Activated T-cell treated with anti-CD3 and anti-CD28 coated beads, Interleukin-2, amount 50 U/mL, for 24 hours (primary cell): ENCODE data around the gene SYNJ1.
A peak's percentile ranks its signal among the peaks of the same experiment; 100 is the strongest.
"Not testable (repeated sequence)": the region's sequence is repeated elsewhere in the genome, so short reads cannot be mapped to it uniquely, and the experiment has no call there.

ENCODE experiments used
- DNase-seq: peaks from one replicate; pipeline ENCODE4 v3.0.0-alpha.2; 2020
- H3K27ac Mint-ChIP-seq: 2 replicates; pipeline ENCODE4 v1.8.0; 2020; ENCODE audit warnings: mild to moderate bottlenecking, mixed read lengths
- H3K27me3 Mint-ChIP-seq: 2 replicates; pipeline ENCODE4 v1.8.0; 2020; ENCODE audit warnings: mixed read lengths
- H3K36me3 Mint-ChIP-seq: 2 replicates; pipeline ENCODE4 v1.8.0; 2020; ENCODE audit warnings: low read depth, mixed read lengths
- H3K4me1 Mint-ChIP-seq: 2 replicates; pipeline ENCODE4 v1.8.0; 2020; ENCODE audit warnings: low read depth, mixed read lengths
- H3K4me3 Mint-ChIP-seq: 2 replicates; pipeline ENCODE4 v1.8.0; 2020; ENCODE audit warnings: mild to moderate bottlenecking, moderate library complexity, mixed read lengths
- H3K9me3 Mint-ChIP-seq: 2 replicates; pipeline ENCODE4 v1.8.0; 2020; ENCODE audit warnings: mixed read lengths

Gene SYNJ1

DNA sequence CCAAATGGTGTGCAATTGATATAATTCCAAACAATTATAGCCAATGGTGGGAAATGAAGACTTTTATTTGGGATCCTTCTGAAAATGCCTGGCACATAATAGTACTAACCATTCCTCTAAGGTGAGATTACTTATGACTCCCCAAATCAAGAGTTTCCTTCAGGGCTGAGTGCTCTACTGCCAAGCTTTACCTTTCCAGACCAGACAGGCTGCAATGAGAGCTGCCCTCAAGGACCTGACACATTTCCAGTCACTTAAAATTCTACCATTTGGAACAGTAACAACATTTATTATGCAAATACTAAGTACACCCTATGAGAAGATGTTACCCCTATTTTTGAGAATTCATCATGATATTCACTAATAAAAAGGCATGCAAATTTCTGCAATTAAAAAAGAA, 22.6 kb upstream of the SYNJ1 start:
- H3K4me3 Mint-ChIP-seq, result no peak overlapping the region
- no peaks in the 10 kb centered on the region for H3K9me3 Mint-ChIP-seq
- peaks cover 64% of the 10 kb centered on the region for H3K4me1 Mint-ChIP-seq
- DNase-seq, result no peak
- no peaks in the 10 kb centered on the region for H3K27me3 Mint-ChIP-seq
- H3K36me3 Mint-ChIP-seq, result peaks cover 100% of the 10 kb centered on the region
- peak overlapping the region; percentile 92 for H3K27ac Mint-ChIP-seq

DNA sequence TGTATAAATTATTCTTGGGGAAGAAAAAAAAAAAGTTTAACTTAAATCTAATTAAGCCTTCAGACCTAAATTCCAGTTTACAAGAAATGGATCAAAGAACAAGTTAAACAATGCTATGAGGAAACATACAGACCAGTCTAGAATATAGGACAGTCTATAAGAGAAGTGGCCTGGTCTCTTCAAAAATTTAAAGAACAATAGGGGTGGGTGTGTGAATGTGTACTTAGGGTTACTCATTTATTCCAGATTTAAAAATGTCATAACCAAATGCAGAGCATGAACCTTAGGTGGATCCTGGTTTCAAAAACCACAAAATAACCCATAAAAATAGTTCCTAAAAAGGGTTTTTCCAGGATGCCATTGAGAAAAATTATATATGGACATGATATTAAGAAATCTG, 21.8 kb upstream of the SYNJ1 start:
- Mint-ChIP-seq H3K4me1 (peaks cover 65% of the 10 kb centered on the region), H3K4me3 (no peak overlapping the region), H3K9me3 (no peaks in the 10 kb centered on the region), H3K36me3 (peaks cover 100% of the 10 kb centered on the region), H3K27ac (peak overlapping the region; percentile 92), H3K27me3 (no peaks in the 10 kb centered on the region)
- DNase-seq, result no peak

GRCh38 chr21:32748529-32748928, 20.7 kb upstream of the SYNJ1 start:
- no peak for DNase-seq
- Mint-ChIP-seq H3K4me3 (no peak overlapping the region), H3K4me1 (peaks cover 58% of the 10 kb centered on the region), H3K36me3 (peaks cover 100% of the 10 kb centered on the region), H3K27me3 (no peaks in the 10 kb centered on the region), H3K27ac (peak overlapping the region; percentile 85), H3K9me3 (no peaks in the 10 kb centered on the region)

GRCh38 chr21:32747396-32747795, 19.6 kb upstream of the SYNJ1 start:
- no peak for DNase-seq

DNA sequence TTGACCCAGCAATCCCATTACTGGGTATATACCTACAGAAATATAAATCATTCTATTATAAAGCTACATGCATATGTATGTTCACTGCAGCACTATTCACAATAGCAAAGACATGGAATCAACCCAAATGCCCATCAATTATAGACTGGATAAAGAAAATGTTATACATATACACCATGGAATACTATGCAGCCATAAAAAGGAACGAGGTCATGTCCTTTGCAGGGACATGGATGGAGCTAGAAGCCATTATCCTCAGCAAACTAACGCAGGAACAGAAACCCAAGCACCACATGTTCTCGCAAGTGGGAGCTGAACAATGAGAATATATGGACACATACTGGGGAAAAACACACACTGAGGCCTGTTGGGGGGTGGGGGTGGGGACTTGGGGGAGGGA, 18.9 kb upstream of the SYNJ1 start:
- Mint-ChIP-seq H3K4me1 (peaks cover 53% of the 10 kb centered on the region), H3K36me3 (peaks cover 100% of the 10 kb centered on the region)
- not testable (repeated sequence) for H3K27ac Mint-ChIP-seq, DNase-seq, H3K27me3 Mint-ChIP-seq, H3K9me3 Mint-ChIP-seq, H3K4me3 Mint-ChIP-seq

More at GRCh38 chr21:32747396-32747795, 19.6 kb upstream of the SYNJ1 start:
- H3K4me1 Mint-ChIP-seq, result peaks cover 57% of the 10 kb centered on the region
- no peak overlapping the region for H3K4me3 Mint-ChIP-seq
- H3K27ac Mint-ChIP-seq, result peak overlapping the region; percentile 78
- H3K36me3 Mint-ChIP-seq, result peaks cover 100% of the 10 kb centered on the region
- no peaks in the 10 kb centered on the region for H3K9me3 Mint-ChIP-seq
- H3K27me3 Mint-ChIP-seq, result no peaks in the 10 kb centered on the region

- Mint-ChIP-seq H3K36me3 (peaks cover 95% of the 10 kb centered on the region), H3K4me3 (no peak overlapping the region), H3K27ac (peak overlapping the region; percentile 6)
Observed at GRCh38 chr21:32742396-32742795, 14.6 kb upstream of the SYNJ1 start.

GRCh38 chr21:32741336-32741735, 13.5 kb upstream of the SYNJ1 start:
- no peaks in the 10 kb centered on the region for H3K27me3 Mint-ChIP-seq
- H3K4me1 Mint-ChIP-seq, result peaks cover 25% of the 10 kb centered on the region
- peaks cover 95% of the 10 kb centered on the region for H3K36me3 Mint-ChIP-seq
- no peak for DNase-seq
- H3K4me3 Mint-ChIP-seq, result no peak overlapping the region
- H3K9me3 Mint-ChIP-seq, result no peaks in the 10 kb centered on the region
- H3K27ac Mint-ChIP-seq, result peak overlapping the region; percentile 51

More at GRCh38 chr21:32742396-32742795, 14.6 kb upstream of the SYNJ1 start:
- no peak for DNase-seq
- Mint-ChIP-seq H3K27me3 (no peaks in the 10 kb centered on the region), H3K9me3 (no peaks in the 10 kb centered on the region), H3K4me1 (peaks cover 32% of the 10 kb centered on the region)

GRCh38 chr21:32739946-32740345, 12.1 kb upstream of the SYNJ1 start:
- Mint-ChIP-seq H3K4me1 (peaks cover 31% of the 10 kb centered on the region), H3K27me3 (no peaks in the 10 kb centered on the region), H3K36me3 (peaks cover 95% of the 10 kb centered on the region), H3K27ac (peak overlapping the region; percentile 23), H3K4me3 (no peak overlapping the region), H3K9me3 (no peaks in the 10 kb centered on the region)
- DNase-seq, result no peak

- H3K27ac Mint-ChIP-seq, H3K27me3 Mint-ChIP-seq, H3K9me3 Mint-ChIP-seq, DNase-seq, H3K4me3 Mint-ChIP-seq: not testable (repeated sequence)
- Mint-ChIP-seq H3K4me1 (peaks cover 62% of the 10 kb centered on the region), H3K36me3 (peaks cover 93% of the 10 kb centered on the region)
Observed at GRCh38 chr21:32736083-32736482, 8.3 kb upstream of the SYNJ1 start.

GRCh38 chr21:32735524-32735923, 7.7 kb upstream of the SYNJ1 start:
- Mint-ChIP-seq H3K4me1 (peaks cover 64% of the 10 kb centered on the region), H3K9me3 (peaks cover 6% of the 10 kb centered on the region), H3K27ac (peak overlapping the region; percentile 89), H3K4me3 (peak overlapping the region; percentile 24), H3K27me3 (no peaks in the 10 kb centered on the region), H3K36me3 (peaks cover 87% of the 10 kb centered on the region)
- no peak for DNase-seq

- H3K4me3 Mint-ChIP-seq, result peak overlapping the region; percentile 31
- no peak for DNase-seq
- peak overlapping the region; percentile 77 for H3K27ac Mint-ChIP-seq
- H3K36me3 Mint-ChIP-seq, result peaks cover 76% of the 10 kb centered on the region
- H3K4me1 Mint-ChIP-seq, result peaks cover 71% of the 10 kb centered on the region
- H3K9me3 Mint-ChIP-seq, result peaks cover 6% of the 10 kb centered on the region
- no peaks in the 10 kb centered on the region for H3K27me3 Mint-ChIP-seq
Observed at GRCh38 chr21:32733990-32734613, 6.3 kb upstream of the SYNJ1 start.

GRCh38 chr21:32733356-32733755, 5.5 kb upstream of the SYNJ1 start:
- Mint-ChIP-seq H3K9me3 (peaks cover 6% of the 10 kb centered on the region), H3K4me3 (no peak overlapping the region), H3K27me3 (no peaks in the 10 kb centered on the region), H3K36me3 (peaks cover 68% of the 10 kb centered on the region), H3K4me1 (peaks cover 73% of the 10 kb centered on the region), H3K27ac (peak overlapping the region; percentile 56)
- peak; percentile 40 for DNase-seq

DNA sequence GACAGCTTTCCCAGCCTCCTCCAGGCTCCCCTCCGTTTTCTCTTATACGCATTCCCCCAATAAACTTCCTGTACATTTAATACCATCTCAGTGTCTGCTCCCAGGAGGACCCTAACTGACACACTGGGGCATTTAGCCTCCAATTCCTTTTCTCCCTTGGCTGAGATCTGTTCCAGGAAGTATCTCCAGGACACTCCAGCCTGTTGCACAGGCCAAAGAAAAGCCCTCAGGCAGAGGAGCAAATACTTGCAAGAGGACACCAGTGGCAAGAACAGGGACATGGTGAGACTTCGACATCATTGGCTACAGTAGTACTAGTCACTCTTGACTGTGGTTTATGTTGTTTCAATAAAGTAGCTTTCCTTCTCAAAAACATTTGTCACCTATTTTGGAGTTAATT, 4.7 kb upstream of the SYNJ1 start:
- Mint-ChIP-seq H3K9me3 (peaks cover 6% of the 10 kb centered on the region), H3K4me1 (peaks cover 76% of the 10 kb centered on the region), H3K27me3 (no peaks in the 10 kb centered on the region), H3K36me3 (peaks cover 64% of the 10 kb centered on the region), H3K4me3 (peak overlapping the region; percentile 9), H3K27ac (peak overlapping the region; percentile 37)
- no peak for DNase-seq

GRCh38 chr21:32728848-32729247, 1.0 kb upstream of the SYNJ1 start:
- DNase-seq, result no peak
- peak overlapping the region; percentile 95 for H3K27ac Mint-ChIP-seq
- H3K36me3 Mint-ChIP-seq, result peaks cover 47% of the 10 kb centered on the region
- H3K27me3 Mint-ChIP-seq, result no peaks in the 10 kb centered on the region
- H3K9me3 Mint-ChIP-seq, result peaks cover 6% of the 10 kb centered on the region
- H3K4me3 Mint-ChIP-seq, result peak overlapping the region; percentile 90
- peaks cover 68% of the 10 kb centered on the region for H3K4me1 Mint-ChIP-seq

- H3K4me3 Mint-ChIP-seq, result peak overlapping the region; percentile 90
- peaks cover 47% of the 10 kb centered on the region for H3K36me3 Mint-ChIP-seq
- no peaks in the 10 kb centered on the region for H3K27me3 Mint-ChIP-seq
- H3K9me3 Mint-ChIP-seq, result peaks cover 4% of the 10 kb centered on the region
- no peak for DNase-seq
- H3K27ac Mint-ChIP-seq, result peak overlapping the region; percentile 95
- peaks cover 68% of the 10 kb centered on the region for H3K4me1 Mint-ChIP-seq
Observed at GRCh38 chr21:32728456-32728839, 635 bp upstream of the SYNJ1 start.
